T-helper 22 cell (primary cell): ENCODE data around the gene FBXO38.

ENCODE experiments used
- DNase-seq: peaks from one replicate; pipeline ENCODE4 v3.0.0-alpha.2; 2020; ENCODE audit warnings: low read depth

Gene FBXO38, protein sequence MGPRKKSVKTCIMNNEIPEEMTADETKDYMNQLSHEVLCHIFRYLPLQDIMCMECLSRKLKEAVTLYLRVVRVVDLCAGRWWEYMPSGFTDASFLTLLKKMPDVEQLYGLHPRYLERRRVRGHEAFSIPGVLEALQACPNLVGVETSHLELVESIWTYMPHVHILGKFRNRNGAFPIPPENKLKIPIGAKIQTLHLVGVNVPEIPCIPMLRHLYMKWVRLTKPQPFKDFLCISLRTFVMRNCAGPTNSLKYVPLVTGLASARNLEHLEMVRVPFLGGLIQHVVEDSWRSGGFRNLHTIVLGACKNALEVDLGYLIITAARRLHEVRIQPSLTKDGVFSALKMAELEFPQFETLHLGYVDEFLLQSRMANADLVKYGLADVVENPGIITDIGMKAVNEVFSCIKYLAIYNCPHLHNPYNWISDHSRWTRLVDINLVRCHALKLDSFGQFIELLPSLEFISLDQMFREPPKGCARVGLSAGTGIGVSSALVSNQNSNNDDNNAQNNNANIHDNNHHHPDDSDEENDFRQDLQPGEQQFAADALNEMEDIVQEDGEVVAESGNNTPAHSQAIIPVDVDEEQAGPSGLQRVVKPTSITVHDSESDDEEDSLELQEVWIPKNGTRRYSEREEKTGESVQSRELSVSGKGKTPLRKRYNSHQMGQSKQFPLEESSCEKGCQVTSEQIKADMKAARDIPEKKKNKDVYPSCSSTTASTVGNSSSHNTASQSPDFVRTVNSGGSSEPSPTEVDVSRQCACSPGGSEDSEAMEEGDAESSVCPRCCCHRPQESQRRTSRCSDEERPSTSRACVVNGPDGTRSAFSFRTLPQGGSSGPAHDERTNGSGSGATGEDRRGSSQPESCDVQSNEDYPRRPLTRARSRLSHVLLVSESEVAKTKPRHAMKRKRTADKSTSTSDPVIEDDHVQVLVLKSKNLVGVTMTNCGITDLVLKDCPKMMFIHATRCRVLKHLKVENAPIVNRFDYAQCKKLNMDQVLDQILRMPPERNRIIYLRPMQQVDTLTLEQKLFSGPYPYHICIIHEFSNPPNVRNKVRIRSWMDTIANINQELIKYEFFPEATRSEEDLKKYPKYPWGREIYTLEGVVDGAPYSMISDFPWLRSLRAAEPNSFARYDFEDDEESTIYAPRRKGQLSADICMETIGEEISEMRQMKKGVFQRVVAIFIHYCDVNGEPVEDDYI

GRCh38 chr5:148383564-148384379 is at the start of gene FBXO38:
FBXO38 (plus strand) TSS chr5:148383958; CDS start chr5:148394777, 10,819 bp downstream.
- peak; percentile 95 for DNase-seq

GRCh38 chr5:148335259-148335658 is 48.5 kb upstream of the FBXO38 start, which contains the start of gene SPINK9:
SPINK9 (plus strand) TSS chr5:148335559; CDS start chr5:148335614, 55 bp downstream.
- DNase-seq = no peak

GRCh38 chr5:148336704-148337435 is 46.9 kb upstream of the FBXO38 start:
- no peak for DNase-seq

- DNase-seq = no peak
These were observed 41.2 kb upstream of the FBXO38 start for GRCh38 chr5:148342371-148343045.

DNA sequence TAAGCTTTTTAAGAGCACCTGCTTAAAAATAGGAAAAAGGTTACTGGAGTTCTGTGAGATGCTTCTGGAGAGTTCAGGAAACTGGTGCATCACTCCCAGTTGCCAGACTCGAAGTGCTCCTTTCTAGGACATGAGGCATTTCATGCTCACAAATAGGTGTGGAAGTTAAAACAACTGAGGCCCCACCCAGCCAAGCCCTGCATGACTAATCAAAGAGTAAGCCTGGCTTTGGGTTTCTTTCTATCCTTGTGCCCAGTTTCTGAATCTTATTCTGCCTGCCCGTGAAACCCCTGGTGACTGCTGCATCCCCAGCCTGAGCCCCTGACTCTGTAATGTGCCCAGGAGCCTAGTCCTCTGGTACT is 40.7 kb upstream of the FBXO38 start:
- DNase-seq = no peak

- DNase-seq = no peak
These were observed 39.9 kb upstream of the FBXO38 start for GRCh38 chr5:148343603-148344487.

DNA sequence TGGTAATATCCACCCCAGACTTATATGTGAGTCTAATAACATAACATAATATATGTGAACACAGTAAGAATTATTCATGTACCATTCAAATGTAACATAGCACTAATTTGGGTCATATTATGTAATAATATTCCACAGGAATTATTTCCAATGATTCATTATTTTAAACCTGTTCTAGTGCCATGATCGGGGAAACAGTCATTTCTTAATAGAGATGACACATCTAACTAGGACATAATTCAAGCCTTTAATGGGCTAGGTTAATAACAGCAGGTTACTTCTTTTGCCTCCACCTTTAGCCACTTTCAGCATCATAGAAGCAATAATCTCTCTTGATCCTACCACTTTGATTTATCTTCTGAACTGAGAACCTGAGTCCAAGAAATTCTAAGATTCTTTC is 36.1 kb upstream of the FBXO38 start:
- DNase-seq = no peak

GRCh38 chr5:148352696-148353095 is 31.1 kb upstream of the FBXO38 start:
- no peak for DNase-seq

- DNase-seq = no peak
These were observed 30.1 kb upstream of the FBXO38 start for GRCh38 chr5:148353634-148354033.

GRCh38 chr5:148364343-148364742 is 19.4 kb upstream of the FBXO38 start:
- no peak for DNase-seq

- DNase-seq = no peak
These were observed 15.5 kb upstream of the FBXO38 start for GRCh38 chr5:148368299-148368698.

- DNase-seq = no peak
These were observed 11.5 kb upstream of the FBXO38 start for GRCh38 chr5:148372166-148372725.

- DNase-seq = no peak
These were observed 10.9 kb upstream of the FBXO38 start for GRCh38 chr5:148372893-148373292.

DNA sequence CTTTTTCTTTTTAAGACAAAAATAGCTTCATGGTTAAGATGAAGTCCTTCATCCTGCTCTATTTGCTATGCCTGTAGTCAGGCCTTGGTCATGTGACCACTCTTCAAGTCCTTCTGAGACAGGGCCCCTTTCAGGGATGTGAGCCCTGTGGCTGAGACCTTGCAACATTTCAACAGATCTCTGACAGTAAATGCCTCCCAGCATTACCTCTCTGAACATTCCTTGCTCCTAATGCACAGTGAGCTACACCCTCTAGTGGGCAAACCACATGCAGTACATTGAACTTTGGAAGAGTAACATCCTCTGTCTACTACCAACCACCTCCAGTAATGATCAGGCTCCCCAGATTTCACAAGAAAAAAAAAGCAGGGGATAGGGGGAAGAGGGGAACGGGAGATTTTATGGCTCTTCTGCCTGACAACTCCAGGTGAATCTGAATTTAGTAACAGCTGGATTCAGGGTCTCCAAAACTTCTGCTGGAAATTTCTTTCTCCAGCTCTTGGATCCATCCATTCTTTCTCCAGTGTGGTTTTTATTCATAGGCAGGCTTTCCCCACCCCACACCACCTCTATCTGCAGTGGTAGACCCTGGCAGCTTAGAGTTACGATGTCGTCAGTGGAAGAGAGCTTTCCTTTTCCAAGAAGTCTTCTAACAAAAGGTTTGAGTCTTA is 8.9 kb upstream of the FBXO38 start:
- DNase-seq = no peak

- no peak for DNase-seq
These were observed 7.6 kb upstream of the FBXO38 start for GRCh38 chr5:148376198-148376597.

GRCh38 chr5:148378670-148379069 is 5.1 kb upstream of the FBXO38 start:
- no peak for DNase-seq

DNA sequence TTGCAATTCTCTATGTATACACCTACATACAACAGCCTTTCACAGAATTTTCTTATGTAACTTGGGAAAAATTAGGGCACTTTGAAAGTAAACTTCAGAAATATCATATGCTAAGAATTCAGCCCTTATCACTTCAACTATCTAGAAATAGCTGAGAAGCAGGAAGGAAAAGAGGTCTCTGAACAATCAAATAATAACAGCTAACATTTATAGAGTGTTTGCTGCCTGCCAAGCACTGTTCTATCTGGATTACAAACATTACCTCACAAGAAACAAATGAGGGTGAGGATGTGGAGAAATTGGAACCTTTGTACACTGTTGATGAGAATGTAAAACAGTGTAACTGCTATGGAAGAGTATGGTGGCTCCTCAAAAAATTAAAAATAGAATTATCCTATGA is 4.4 kb upstream of the FBXO38 start:
- no peak for DNase-seq

DNA sequence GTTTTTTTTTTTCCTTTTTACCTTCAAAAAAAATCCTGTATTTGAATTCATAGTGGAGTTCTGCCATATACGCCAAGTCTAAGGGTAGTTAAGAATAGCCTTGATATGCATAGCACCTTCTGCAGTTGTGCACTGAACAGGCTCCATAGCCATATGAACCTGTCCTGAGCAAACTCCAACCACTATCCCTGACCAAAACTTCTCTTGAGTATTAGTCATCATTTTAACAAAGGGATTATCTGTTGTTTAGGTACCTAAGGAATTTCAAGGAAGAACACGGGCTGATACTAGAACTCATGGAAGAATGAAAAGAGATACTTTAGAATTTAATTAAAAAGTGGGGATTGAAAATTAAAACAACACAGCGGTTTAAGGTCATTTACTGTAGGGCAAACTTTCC is 1.9 kb upstream of the FBXO38 start:
- no peak for DNase-seq
